Glutamatergic neuron (in vitro differentiated cells): Measurements from ENCODE around the gene KCNB1. TPM values are rescaled to one million over a fixed set of nuclear protein-coding genes. Genes with fewer than 3 reads are reported as not detected.

Experiments used
- DNase-seq: peaks from one replicate; pipeline ENCODE4 v3.0.0; 2022
- H3K27ac Mint-ChIP-seq: one replicate; pipeline ENCODE4 v1.8.0; 2020; ENCODE audit warnings: mild to moderate bottlenecking, mixed read lengths, inconsistent platforms; ENCODE audit not compliant: unreplicated experiment
- H3K27me3 Mint-ChIP-seq: one replicate; pipeline ENCODE4 v1.8.0; 2020; ENCODE audit warnings: mild to moderate bottlenecking, moderate library complexity, mixed read lengths, inconsistent platforms; ENCODE audit not compliant: unreplicated experiment
- H3K36me3 Mint-ChIP-seq: one replicate; pipeline ENCODE4 v1.8.0; 2020; ENCODE audit warnings: mild to moderate bottlenecking, mixed read lengths, inconsistent platforms; ENCODE audit not compliant: unreplicated experiment
- H3K4me1 Mint-ChIP-seq: one replicate; pipeline ENCODE4 v1.8.0; 2020; ENCODE audit warnings: mild to moderate bottlenecking, low read depth, mixed read lengths, inconsistent platforms; ENCODE audit not compliant: unreplicated experiment
- H3K4me3 Mint-ChIP-seq: one replicate; pipeline ENCODE4 v1.8.0; 2020; ENCODE audit warnings: mild to moderate bottlenecking, mixed read lengths, inconsistent platforms; ENCODE audit not compliant: unreplicated experiment
- H3K9me3 Mint-ChIP-seq: one replicate; pipeline ENCODE4 v1.8.0; 2020; ENCODE audit warnings: mild to moderate bottlenecking, moderate library complexity, mixed read lengths, inconsistent platforms; ENCODE audit not compliant: unreplicated experiment
- CTCF ChIP-seq: fragments of 200-600 bp; sonication (generic); IDR thresholded peaks from one replicate; pipeline ENCODE4 v1.5.0; 2021; ENCODE audit not compliant: partially characterized antibody, unreplicated experiment
- total RNA-seq: library from RNA; stranded (reverse); fragmentation: NEBNext Ultra II Directional; extraction: Animal tissue kit (Norgen Biotek cat#: 25700); gene quantifications from one replicate; pipeline ENCODE4 v1.2.1, GENCODE V29; 2021; ENCODE audit not compliant: unreplicated experiment

KCNB1 gene
- total RNA-seq, 1 donor from 2014 or later = 3.1 TPM

- H3K27me3 Mint-ChIP-seq = no peaks in the 10 kb centered on the region
- peaks cover 3% of the 10 kb centered on the region for H3K4me1 Mint-ChIP-seq
- H3K4me3 Mint-ChIP-seq = no peak overlapping the region
- TF ChIP-seq CTCF = no peak
- H3K36me3 Mint-ChIP-seq = peaks cover 5% of the 10 kb centered on the region
- no peak overlapping the region for H3K27ac Mint-ChIP-seq
- H3K9me3 Mint-ChIP-seq = peaks cover 3% of the 10 kb centered on the region
- DNase-seq = no peak
These were observed 81.6 kb downstream of the KCNB1 start for GRCh38 chr20:49400904-49401303.

GRCh38 chr20:49400410-49400809, 82.1 kb downstream of the KCNB1 start:
- no peaks in the 10 kb centered on the region for H3K27me3 Mint-ChIP-seq
- H3K36me3 Mint-ChIP-seq = peaks cover 5% of the 10 kb centered on the region
- no peak overlapping the region for H3K27ac Mint-ChIP-seq
- no peak for DNase-seq
- H3K4me3 Mint-ChIP-seq = no peak overlapping the region
- peaks cover 3% of the 10 kb centered on the region for H3K9me3 Mint-ChIP-seq
- H3K4me1 Mint-ChIP-seq = peaks cover 3% of the 10 kb centered on the region
- TF ChIP-seq CTCF = no peak

GRCh38 chr20:49399329-49399728, 83.1 kb downstream of the KCNB1 start:
- no peaks in the 10 kb centered on the region for H3K4me1 Mint-ChIP-seq
- peaks cover 5% of the 10 kb centered on the region for H3K36me3 Mint-ChIP-seq
- H3K27ac Mint-ChIP-seq = no peak overlapping the region
- no peaks in the 10 kb centered on the region for H3K27me3 Mint-ChIP-seq
- H3K9me3 Mint-ChIP-seq = peaks cover 3% of the 10 kb centered on the region
- TF ChIP-seq CTCF = no peak
- no peak for DNase-seq
- H3K4me3 Mint-ChIP-seq = no peak overlapping the region

- no peaks in the 10 kb centered on the region for H3K27me3 Mint-ChIP-seq
- peaks cover 3% of the 10 kb centered on the region for H3K9me3 Mint-ChIP-seq
- no peak overlapping the region for H3K27ac Mint-ChIP-seq
- no peaks in the 10 kb centered on the region for H3K4me1 Mint-ChIP-seq
- no peak for DNase-seq
- no peak overlapping the region for H3K4me3 Mint-ChIP-seq
- TF ChIP-seq CTCF = no peak
- H3K36me3 Mint-ChIP-seq = peaks cover 5% of the 10 kb centered on the region
These were observed 83.9 kb downstream of the KCNB1 start for GRCh38 chr20:49398401-49399144.

GRCh38 chr20:49397525-49397924, 84.9 kb downstream of the KCNB1 start:
- peaks cover 3% of the 10 kb centered on the region for H3K9me3 Mint-ChIP-seq
- no peak overlapping the region for H3K4me3 Mint-ChIP-seq

More at GRCh38 chr20:49397525-49397924, 84.9 kb downstream of the KCNB1 start:
- H3K4me1 Mint-ChIP-seq = no peaks in the 10 kb centered on the region
- no peaks in the 10 kb centered on the region for H3K36me3 Mint-ChIP-seq
- no peaks in the 10 kb centered on the region for H3K27me3 Mint-ChIP-seq
- H3K27ac Mint-ChIP-seq = no peak overlapping the region
- TF ChIP-seq CTCF = no peak
- no peak for DNase-seq
